Measurements from ENCODE around the gene MNX1.

The MNX1 gene

GRCh38 chr7:157033483-157034473 lies 23.3 kb upstream of the MNX1 start:
- DNase-seq (ENCODE audit: low read depth in 1 of 2, low spot score in 1 of 2): no peak

- DNase-seq (ENCODE audit: low read depth in 1 of 2, low spot score in 1 of 2): no peak
These were observed 22.4 kb upstream of the MNX1 start for GRCh38 chr7:157032644-157033482.

GRCh38 chr7:157032128-157032527 lies 21.7 kb upstream of the MNX1 start:
- no peak for DNase-seq (ENCODE audit: low read depth in 1 of 2, low spot score in 1 of 2)

- DNase-seq (ENCODE audit: low read depth in 1 of 2, low spot score in 1 of 2): no peak
These were observed 17.9 kb upstream of the MNX1 start for GRCh38 chr7:157028199-157028903.

GRCh38 chr7:157027568-157028198 lies 17.2 kb upstream of the MNX1 start:
- DNase-seq (ENCODE audit: low read depth in 1 of 2, low spot score in 1 of 2): no peak

- DNase-seq (ENCODE audit: low read depth in 1 of 2, low spot score in 1 of 2): no peak
These were observed 14.3 kb upstream of the MNX1 start for GRCh38 chr7:157024716-157025115.

- DNase-seq (ENCODE audit: low read depth in 1 of 2, low spot score in 1 of 2): no peak
These were observed 13.1 kb upstream of the MNX1 start for GRCh38 chr7:157023589-157023905.

GRCh38 chr7:157022681-157023588 lies 12.5 kb upstream of the MNX1 start:
- no peak for DNase-seq (ENCODE audit: low read depth in 1 of 2, low spot score in 1 of 2)

GRCh38 chr7:157021871-157022680 lies 11.6 kb upstream of the MNX1 start:
- no peak for DNase-seq (ENCODE audit: low read depth in 1 of 2, low spot score in 1 of 2)

GRCh38 chr7:157021071-157021870 lies 10.8 kb upstream of the MNX1 start:
- DNase-seq (ENCODE audit: low read depth in 1 of 2, low spot score in 1 of 2): no peak

- DNase-seq (ENCODE audit: low read depth in 1 of 2, low spot score in 1 of 2): no peak
These were observed 10.1 kb upstream of the MNX1 start for GRCh38 chr7:157020514-157021070.

GRCh38 chr7:157019718-157020451 lies 9.4 kb upstream of the MNX1 start:
- no peak for DNase-seq (ENCODE audit: low read depth in 1 of 2, low spot score in 1 of 2)

- no peak for DNase-seq (ENCODE audit: low read depth in 1 of 2, low spot score in 1 of 2)
These were observed 8.6 kb upstream of the MNX1 start for GRCh38 chr7:157018997-157019608.

GRCh38 chr7:157018328-157018996 lies 8.0 kb upstream of the MNX1 start:
- no peak for DNase-seq (ENCODE audit: low read depth in 1 of 2, low spot score in 1 of 2)

GRCh38 chr7:157017603-157018327 lies 7.3 kb upstream of the MNX1 start:
- DNase-seq (ENCODE audit: low read depth in 1 of 2, low spot score in 1 of 2): no peak

GRCh38 chr7:157017149-157017548 lies 6.7 kb upstream of the MNX1 start:
- DNase-seq (ENCODE audit: low read depth in 1 of 2, low spot score in 1 of 2): no peak
